HG03095 (cell line): ENCODE measurements around the gene ABHD8.

Experiments
- ATAC-seq: cut with Tn5 transposase; IDR thresholded peaks from one replicate; pipeline ENCODE4 v1.9.1; 2021; ENCODE audit warnings: moderate library complexity; ENCODE audit not compliant: unreplicated experiment

Gene ABHD8

GRCh38 chr19:17303167-17303939 lies at the start of gene ABHD8:
TSS of gene ABHD8 (minus strand) at chr19:17303425. CDS start at chr19:17301616, 1,809 bp downstream.
- ATAC-seq, result peak; percentile 61

- ATAC-seq, result no peak
Measured at GRCh38 chr19:17352608-17353280, 49.5 kb upstream of the ABHD8 start.

- ATAC-seq, result no peak
Measured at GRCh38 chr19:17351815-17352435, 48.7 kb upstream of the ABHD8 start.

- ATAC-seq, result no peak
Measured at GRCh38 chr19:17348700-17349099, 45.5 kb upstream of the ABHD8 start.

GRCh38 chr19:17347877-17348276 lies 44.7 kb upstream of the ABHD8 start:
- no peak for ATAC-seq

GRCh38 chr19:17347361-17347760 lies 44.1 kb upstream of the ABHD8 start:
- no peak for ATAC-seq

GRCh38 chr19:17346109-17346671 lies 43.0 kb upstream of the ABHD8 start:
- ATAC-seq, result no peak

GRCh38 chr19:17341845-17342244 lies 38.6 kb upstream of the ABHD8 start:
- ATAC-seq, result no peak

- no peak for ATAC-seq
Measured at GRCh38 chr19:17341386-17341785, 38.2 kb upstream of the ABHD8 start.

- ATAC-seq, result no peak
Measured at GRCh38 chr19:17340871-17341357, 37.7 kb upstream of the ABHD8 start.

GRCh38 chr19:17340302-17340870 lies 37.2 kb upstream of the ABHD8 start:
- no peak for ATAC-seq

GRCh38 chr19:17339088-17339741 lies 36.0 kb upstream of the ABHD8 start:
- no peak for ATAC-seq

GRCh38 chr19:17338433-17339078 lies 35.3 kb upstream of the ABHD8 start:
- ATAC-seq, result no peak

GRCh38 chr19:17337675-17338432 lies 34.6 kb upstream of the ABHD8 start:
- ATAC-seq, result no peak

GRCh38 chr19:17336872-17337674 lies 33.8 kb upstream of the ABHD8 start, which contains the start of gene GTPBP3:
TSS of gene GTPBP3 (plus strand) at chr19:17337553. CDS start at chr19:17337612, 59 bp downstream.
- peak; percentile 53 for ATAC-seq

- ATAC-seq, result no peak
Measured at GRCh38 chr19:17335575-17335974, 32.4 kb upstream of the ABHD8 start.

GRCh38 chr19:17334414-17335409 lies 31.5 kb upstream of the ABHD8 start, which contains the start of gene ANO8:
TSS of gene ANO8 (minus strand) at chr19:17334855. CDS start at chr19:17334670, 185 bp downstream.
- peak; percentile 26 for ATAC-seq
